SK-N-DZ (cell line): ENCODE results near the gene PPP1R1C.

Source experiments
- small RNA-seq, 2 experiments: library from RNA; depleted of rRNA; stranded (forward); fragments of <200 nt; gene quantifications; one replicate each; pipeline ENCODE3, GENCODE V24; 2014

The PPP1R1C gene

Small RNAs within 50 kb of the gene (small RNA-seq; reads per million reads assigned to genes)
- 0.03 to 0.31 reads per million in 2 experiments for gene RNA5SP113
